ENCODE measurements around the gene TMEM207.

DNA sequence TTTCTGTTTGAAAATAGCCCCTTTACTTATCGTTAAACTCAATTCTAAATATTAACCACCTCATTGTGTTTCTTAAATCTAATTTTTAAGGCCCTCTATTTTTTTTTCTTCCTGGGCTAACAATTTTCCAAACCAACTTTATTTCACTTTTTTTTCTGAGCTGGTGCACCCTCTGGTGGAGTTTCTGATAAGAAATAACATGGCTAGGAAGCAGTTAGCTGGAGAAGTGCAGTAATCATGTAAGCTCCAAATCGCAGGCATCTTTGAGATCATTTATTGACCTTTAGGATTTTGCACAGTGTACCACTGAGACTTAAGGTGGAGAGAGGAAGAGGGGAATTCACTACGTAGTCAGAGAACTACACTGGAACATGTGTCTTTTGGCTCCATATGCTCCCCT is 6.4 kb downstream of the TMEM207 start:
- TF ChIP-seq CTCF (IDR thresholded peaks at IDR 0.05) = peak; percentile 53
- TF ChIP-seq POLR2AphosphoS5 (IDR thresholded peaks at IDR 0.05; ENCODE audit: low read depth, low read length) = no peak
- TF ChIP-seq, protein P1, sequence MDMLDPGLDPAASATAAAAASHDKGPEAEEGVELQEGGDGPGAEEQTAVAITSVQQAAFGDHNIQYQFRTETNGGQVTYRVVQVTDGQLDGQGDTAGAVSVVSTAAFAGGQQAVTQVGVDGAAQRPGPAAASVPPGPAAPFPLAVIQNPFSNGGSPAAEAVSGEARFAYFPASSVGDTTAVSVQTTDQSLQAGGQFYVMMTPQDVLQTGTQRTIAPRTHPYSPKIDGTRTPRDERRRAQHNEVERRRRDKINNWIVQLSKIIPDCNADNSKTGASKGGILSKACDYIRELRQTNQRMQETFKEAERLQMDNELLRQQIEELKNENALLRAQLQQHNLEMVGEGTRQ (IDR thresholded peaks at IDR 0.05; ENCODE audit: borderline replicate concordance, low read depth, low read length) = no peak
- TF ChIP-seq EP300 (IDR thresholded peaks at IDR 0.05; ENCODE audit: borderline replicate concordance in 1 of 2, low read depth in 1 of 2, low read length in 1 of 2) = no peak
- TF ChIP-seq, protein P2, sequence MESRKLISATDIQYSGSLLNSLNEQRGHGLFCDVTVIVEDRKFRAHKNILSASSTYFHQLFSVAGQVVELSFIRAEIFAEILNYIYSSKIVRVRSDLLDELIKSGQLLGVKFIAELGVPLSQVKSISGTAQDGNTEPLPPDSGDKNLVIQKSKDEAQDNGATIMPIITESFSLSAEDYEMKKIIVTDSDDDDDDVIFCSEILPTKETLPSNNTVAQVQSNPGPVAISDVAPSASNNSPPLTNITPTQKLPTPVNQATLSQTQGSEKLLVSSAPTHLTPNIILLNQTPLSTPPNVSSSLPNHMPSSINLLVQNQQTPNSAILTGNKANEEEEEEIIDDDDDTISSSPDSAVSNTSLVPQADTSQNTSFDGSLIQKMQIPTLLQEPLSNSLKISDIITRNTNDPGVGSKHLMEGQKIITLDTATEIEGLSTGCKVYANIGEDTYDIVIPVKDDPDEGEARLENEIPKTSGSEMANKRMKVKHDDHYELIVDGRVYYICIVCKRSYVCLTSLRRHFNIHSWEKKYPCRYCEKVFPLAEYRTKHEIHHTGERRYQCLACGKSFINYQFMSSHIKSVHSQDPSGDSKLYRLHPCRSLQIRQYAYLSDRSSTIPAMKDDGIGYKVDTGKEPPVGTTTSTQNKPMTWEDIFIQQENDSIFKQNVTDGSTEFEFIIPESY (IDR thresholded peaks at IDR 0.05; ENCODE audit: borderline replicate concordance, low read depth) = no peak

Data from SK-N-SH (cell line).